Occipital lobe (tissue), 2 donors: ENCODE measurements around the gene PODNL1. TPM values are rescaled to one million over a fixed set of nuclear protein-coding genes. Genes with fewer than 3 reads are reported as not detected.
"Not testable (repeated sequence)": the region's sequence is repeated elsewhere in the genome, so short reads cannot be mapped to it uniquely, and the experiment has no call there.

Experiments
- DNase-seq: peaks from one replicate; lab custom pipeline; 2025; lab: John Stamatoyannopoulos, UW
- total RNA-seq: library from RNA; depleted of rRNA; stranded (reverse); fragments of >200 nt; gene quantifications from one replicate; pipeline ENCODE4 v1.2.3, GENCODE V29; 2014

Gene PODNL1
- total RNA-seq, 1 donor from 2014 or later = not detected

DNA sequence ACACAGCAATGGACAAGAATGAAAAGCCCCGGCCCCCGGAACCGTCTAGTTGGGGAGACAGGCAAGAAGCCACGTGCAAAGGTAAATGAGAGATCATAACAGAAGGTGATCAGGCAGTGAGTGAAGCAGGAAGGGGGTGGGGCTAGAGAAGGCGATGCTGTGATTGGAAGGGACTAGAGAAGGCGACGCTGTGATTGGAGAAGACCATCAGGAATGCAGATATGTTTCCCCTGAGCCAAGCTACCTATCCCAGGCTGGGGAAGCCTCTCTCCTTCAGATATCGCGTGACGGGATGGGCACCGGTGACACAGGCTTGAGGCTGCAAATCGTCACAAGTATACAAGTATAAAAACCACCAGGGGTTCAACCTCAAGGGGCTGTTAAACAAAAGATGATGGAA is 35.9 kb upstream of the PODNL1 start:
- DNase-seq = no peak

DNA sequence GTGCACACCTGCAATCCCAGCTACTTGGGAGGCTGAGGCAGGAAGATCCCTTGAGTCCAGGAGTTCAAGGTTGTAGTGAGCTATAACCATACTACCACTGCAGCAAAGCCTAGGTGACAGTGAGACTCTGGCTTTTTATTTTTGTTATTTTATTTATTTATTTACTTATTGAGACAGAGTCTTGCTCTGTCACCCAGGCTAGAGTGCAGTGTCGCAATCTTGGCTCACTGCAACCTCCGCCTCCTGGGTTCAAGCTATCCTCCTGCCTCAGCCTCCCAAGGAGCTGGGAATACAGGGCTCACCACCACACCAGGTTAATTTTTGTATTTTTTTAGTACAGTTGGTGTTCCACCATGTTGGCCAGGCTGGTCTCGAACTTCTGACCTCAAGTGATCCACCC is 35.3 kb upstream of the PODNL1 start:
- DNase-seq = not testable (repeated sequence)

DNA sequence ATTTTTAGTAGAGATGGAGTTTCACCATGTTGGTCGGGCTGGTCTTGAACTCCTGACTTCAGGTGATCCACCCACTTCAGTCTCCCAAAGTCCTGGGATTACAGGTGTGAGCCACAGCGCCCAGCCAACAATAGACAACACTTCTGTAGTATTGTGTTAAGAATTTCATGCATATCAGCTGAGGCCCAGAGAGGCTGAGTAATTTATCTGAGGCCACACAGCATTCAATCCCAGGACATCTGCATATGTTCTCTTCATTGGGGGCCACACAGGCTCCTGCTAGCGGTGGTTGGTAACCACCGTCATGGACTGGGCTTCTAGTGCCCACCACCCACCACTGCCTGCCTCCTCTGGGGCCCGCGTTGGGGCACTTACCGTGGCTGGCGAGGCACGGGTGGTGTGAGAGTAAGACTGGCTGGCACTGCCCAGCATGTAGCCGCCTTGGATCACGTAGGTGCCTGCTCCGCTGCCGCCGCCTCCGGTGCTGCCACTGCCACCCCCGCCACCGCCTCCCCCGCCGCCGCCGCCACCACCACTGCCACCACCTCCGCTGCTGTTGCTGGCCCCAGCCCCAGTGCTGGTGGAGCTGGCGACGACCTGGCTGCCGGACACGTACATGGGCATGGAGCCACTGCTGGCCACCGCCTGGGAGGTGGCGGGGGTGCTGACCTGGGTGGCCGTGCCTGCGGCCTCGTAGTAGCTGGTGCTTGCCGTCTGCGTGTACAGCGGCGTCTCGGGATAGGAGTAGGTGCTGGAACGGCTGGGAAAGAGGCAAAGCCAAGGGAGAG is 34.3 kb upstream of the PODNL1 start:
- no peak for DNase-seq

DNA sequence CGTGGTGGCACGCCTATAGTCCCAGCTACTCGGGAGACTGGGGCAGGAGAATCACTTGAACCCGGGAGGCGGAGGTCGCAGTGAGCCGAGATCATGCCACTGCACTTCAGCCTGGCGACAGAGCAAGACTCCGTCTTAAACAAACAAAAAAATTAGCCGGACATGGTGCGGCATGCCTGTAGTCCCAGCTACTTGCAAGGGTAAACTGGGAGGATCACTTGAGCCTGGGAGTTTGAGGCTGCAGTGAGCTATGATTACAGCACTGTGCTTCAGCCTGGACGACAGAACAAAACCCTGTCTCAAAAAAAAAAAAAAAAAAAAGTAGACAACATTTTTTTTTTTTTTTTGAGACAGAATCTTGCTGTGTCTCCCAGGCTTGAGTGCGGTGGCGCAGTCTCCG is 33.7 kb upstream of the PODNL1 start:
- DNase-seq = not testable (repeated sequence)

- no peak for DNase-seq
Measured at GRCh38 chr19:13969897-13970296, 31.7 kb upstream of the PODNL1 start.

DNA sequence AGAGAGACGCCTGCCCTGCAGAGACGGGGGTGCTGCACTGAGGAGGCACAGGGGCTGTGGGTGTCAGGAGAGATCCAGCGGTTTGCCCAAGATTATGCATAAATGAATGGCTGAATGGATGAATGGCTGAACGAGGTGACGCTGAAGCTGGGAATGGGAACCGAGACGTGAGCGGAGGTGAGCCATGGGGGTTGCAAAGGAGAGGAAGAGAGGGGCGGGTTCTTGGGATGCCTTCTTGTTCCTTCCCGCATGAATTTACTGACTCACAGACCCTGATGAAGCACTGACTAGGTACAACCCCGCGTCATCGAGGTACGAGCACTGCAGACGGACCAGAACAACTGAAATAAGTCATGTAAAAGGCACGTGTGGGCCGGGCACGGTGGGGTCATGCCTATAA is 30.8 kb upstream of the PODNL1 start:
- no peak for DNase-seq

- DNase-seq = no peak
Measured at GRCh38 chr19:13968383-13968935, 30.2 kb upstream of the PODNL1 start.

DNA sequence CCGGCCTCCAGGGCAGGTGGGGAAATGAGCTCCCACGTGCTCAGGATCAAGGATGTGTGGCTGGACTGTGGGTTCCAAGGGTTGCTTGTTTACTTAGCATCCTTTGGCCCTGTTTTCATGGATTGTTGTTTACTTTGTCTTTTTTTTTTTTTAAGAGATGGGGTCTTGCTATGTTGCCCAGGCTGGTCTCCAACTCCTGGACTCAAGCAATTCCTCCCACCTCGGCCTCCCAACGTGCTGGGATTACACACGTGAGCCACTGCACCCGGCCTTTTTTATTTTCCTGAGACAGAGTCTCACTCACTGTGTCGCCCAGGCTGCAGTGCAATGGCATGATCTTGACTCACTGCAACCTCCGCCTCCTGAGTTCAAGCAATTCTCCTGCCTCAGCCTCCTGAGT is 29.0 kb upstream of the PODNL1 start:
- DNase-seq = not testable (repeated sequence)

GRCh38 chr19:13966684-13967128 is 28.5 kb upstream of the PODNL1 start:
- no peak for DNase-seq

- DNase-seq = no peak
Measured at GRCh38 chr19:13965926-13966683, 27.9 kb upstream of the PODNL1 start.

GRCh38 chr19:13965377-13965896 is 27.2 kb upstream of the PODNL1 start:
- DNase-seq = no peak

DNA sequence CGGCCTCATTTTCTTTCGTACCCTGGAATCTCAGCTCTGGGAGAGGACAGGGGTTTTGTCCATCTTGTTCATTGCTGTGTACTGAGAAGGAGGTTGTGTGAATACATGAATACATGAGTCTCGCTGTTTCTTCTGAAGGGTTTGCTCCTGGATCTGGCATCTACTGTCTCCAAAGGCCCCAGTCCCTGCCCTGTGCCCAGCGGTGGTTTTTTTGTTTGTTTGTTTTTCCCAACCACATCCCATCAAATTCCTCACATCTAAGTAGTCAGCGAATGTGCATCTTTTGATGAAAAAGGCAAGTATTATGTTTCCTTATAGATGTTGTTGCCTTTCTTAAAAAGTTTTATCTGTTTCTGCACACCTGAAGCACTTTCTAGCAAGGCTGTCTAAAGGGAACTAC is 26.6 kb upstream of the PODNL1 start:
- no peak for DNase-seq

DNA sequence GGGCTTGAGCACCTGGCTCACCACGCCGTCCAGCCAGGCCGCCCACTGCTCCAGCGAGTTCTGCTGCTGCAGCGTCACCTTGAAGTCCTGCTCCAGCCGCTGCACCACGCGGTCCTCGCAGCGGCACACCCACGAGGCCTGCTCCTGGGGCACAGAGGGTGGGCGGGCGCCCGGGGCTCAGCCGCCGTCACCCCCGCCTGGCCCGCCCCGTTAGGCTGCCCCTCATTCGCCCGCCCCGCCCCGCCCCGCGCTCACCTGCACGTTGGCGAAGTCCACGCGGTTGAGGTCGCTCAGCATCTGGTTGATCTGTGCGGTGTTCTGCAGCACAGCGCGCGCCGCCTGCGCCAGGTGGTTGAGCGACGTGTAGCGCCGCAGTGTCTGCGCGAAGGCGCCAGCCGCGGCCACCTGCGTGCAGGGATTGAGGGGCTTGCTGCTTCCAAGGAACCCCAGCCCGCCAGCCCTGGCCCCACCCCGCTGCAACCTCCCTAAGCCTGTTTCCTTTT is 25.4 kb upstream of the PODNL1 start:
- DNase-seq = no peak

GRCh38 chr19:13962699-13963602 is 24.7 kb upstream of the PODNL1 start:
- DNase-seq = no peak

GRCh38 chr19:13961826-13962698 is 23.8 kb upstream of the PODNL1 start:
- DNase-seq = no peak

GRCh38 chr19:13960863-13961784 is 22.9 kb upstream of the PODNL1 start:
- no peak for DNase-seq

GRCh38 chr19:13959962-13960862 is 22.0 kb upstream of the PODNL1 start:
- no peak for DNase-seq
